AG10803 (cell line): ENCODE data around the gene NISCH.

Experiments
- DNase-seq: peaks from one replicate; pipeline ENCODE4 v3.0.0; 2010; ENCODE audit warnings: low read depth
- H3K4me3 ChIP-seq: 2 replicates; pipeline ENCODE4 v1.5.1; 2011; ENCODE audit warnings: mild to moderate bottlenecking, low read length, control low read depth
- CTCF ChIP-seq: conservative IDR thresholded peaks from 2 replicates; pipeline ENCODE4 v1.5.1; 2011; ENCODE audit warnings: mild to moderate bottlenecking, low read length, control low read depth, inconsistent platforms

NISCH gene

GRCh38 chr3:52502808-52503350, 47.5 kb downstream of the NISCH start:
- no peak for TF ChIP-seq CTCF
- H3K4me3 ChIP-seq, result no peak overlapping the region
- no peak for DNase-seq

GRCh38 chr3:52503788-52504424, 48.5 kb downstream of the NISCH start:
- H3K4me3 ChIP-seq, result no peak overlapping the region
- no peak for TF ChIP-seq CTCF
- DNase-seq, result no peak

- no peak overlapping the region for H3K4me3 ChIP-seq
- DNase-seq, result no peak
- no peak for TF ChIP-seq CTCF
Measured at GRCh38 chr3:52504977-52505376, 49.6 kb downstream of the NISCH start.

- no peak for DNase-seq
- no peak overlapping the region for H3K4me3 ChIP-seq
- TF ChIP-seq CTCF, result no peak
Measured at GRCh38 chr3:52506266-52506966, 51.0 kb downstream of the NISCH start.

GRCh38 chr3:52507359-52507758, 52.0 kb downstream of the NISCH start:
- no peak for TF ChIP-seq CTCF
- peak; percentile 20 for DNase-seq
- no peak overlapping the region for H3K4me3 ChIP-seq

GRCh38 chr3:52509753-52510328, 54.4 kb downstream of the NISCH start:
- DNase-seq, result no peak
- no peak for TF ChIP-seq CTCF
- H3K4me3 ChIP-seq, result no peak overlapping the region
